Measurements from ENCODE around the gene TAAR6.
"Not testable (repeated sequence)": the region's sequence is repeated elsewhere in the genome, so short reads cannot be mapped to it uniquely, and the experiment has no call there.

TAAR6 gene, protein sequence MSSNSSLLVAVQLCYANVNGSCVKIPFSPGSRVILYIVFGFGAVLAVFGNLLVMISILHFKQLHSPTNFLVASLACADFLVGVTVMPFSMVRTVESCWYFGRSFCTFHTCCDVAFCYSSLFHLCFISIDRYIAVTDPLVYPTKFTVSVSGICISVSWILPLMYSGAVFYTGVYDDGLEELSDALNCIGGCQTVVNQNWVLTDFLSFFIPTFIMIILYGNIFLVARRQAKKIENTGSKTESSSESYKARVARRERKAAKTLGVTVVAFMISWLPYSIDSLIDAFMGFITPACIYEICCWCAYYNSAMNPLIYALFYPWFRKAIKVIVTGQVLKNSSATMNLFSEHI

DNA sequence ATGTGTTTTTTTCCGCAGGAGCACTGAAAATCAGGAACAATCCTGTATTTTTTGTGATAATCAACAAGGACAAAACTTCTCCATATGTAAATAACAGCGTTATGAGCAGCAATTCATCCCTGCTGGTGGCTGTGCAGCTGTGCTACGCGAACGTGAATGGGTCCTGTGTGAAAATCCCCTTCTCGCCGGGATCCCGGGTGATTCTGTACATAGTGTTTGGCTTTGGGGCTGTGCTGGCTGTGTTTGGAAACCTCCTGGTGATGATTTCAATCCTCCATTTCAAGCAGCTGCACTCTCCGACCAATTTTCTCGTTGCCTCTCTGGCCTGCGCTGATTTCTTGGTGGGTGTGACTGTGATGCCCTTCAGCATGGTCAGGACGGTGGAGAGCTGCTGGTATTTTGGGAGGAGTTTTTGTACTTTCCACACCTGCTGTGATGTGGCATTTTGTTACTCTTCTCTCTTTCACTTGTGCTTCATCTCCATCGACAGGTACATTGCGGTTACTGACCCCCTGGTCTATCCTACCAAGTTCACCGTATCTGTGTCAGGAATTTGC, at the start of gene TAAR6:
Gene TAAR6, plus strand, starts transcription at position 102 of the 557 bp plus-strand sequence. Its CDS starts 0 bp downstream, at position 102.
- no peak for DNase-seq (ENCODE audit: low read depth)

DNA sequence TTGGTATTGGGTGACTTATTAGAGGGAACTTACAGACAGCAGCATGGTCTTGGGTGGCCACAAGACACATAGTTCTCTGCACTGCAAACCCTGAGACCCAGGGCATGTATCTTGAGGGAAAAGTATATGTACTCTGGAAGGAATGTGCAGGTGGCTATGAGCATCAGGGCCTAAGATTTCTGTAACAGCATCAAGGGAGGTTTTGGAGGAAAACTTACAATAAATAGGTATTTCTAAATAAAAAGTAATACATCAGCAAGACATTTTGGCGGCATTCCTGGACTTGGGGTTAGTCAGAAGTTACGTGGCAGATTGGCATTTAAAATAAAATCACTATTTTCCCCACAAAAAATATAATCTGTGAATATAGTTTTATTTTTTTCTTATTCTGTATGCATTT, 49.2 kb upstream of the TAAR6 start:
- peak; percentile 64 for DNase-seq (ENCODE audit: low read depth)

DNA sequence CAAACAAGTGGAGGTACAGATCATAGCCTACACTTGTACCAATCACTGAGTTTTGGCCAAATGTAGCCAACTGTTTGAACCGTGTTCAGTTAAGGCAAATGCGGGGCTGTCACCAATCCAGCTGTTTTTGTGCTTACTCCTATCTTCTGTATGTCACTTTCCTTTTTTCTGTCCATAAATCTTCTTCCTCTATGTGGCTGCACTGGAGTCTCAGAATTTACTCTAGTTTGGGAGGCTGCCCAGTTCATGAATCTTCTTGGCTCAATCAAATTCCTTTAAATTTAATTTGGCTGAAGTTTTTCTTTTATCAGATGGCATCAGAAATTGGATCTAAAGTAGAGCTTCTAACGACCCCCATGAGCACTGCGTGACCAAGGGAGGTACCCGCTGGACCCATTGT, 45.5 kb upstream of the TAAR6 start:
- DNase-seq (ENCODE audit: low read depth), result peak; percentile 63

DNA sequence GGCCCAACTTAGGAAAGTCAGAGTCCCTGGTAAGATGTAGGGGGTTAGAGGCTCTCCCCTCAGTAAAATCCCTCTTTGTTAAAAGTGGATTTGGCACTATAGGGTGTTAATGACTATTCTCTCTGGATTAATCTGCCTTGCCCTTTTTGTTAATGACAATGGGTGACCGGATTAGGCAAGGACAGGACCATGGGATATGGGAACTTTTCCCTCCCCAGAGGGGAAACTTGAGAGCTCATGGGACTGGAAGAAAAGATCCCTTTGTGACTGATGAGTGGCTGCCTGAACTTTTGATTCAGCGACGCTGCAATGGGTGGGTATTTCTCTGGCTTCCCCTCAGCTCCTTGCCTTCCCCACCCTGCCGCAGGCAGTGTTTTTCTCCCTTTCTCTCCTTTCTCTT, 44.3 kb upstream of the TAAR6 start:
- DNase-seq (ENCODE audit: low read depth), result no peak

DNA sequence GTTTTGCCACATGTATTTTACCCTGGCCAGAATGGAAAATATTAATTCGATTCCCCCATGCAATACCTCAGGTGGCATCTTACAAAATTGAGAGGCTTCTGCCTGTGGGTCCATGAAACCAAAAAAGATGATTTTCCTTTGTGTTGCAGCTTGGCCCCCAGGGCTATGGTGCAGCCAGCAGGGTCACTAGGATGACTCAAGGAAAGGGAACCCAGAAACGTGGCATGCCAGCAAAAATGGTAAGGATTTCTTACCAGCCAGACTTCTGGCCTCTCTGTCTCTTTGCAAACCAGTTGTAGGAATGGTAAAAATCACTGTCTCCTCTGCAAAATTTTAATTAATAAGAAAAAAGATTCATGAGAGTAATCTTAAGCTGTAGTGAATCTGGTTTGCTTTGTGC, 43.7 kb upstream of the TAAR6 start:
- DNase-seq (ENCODE audit: low read depth), result peak; percentile 66

DNA sequence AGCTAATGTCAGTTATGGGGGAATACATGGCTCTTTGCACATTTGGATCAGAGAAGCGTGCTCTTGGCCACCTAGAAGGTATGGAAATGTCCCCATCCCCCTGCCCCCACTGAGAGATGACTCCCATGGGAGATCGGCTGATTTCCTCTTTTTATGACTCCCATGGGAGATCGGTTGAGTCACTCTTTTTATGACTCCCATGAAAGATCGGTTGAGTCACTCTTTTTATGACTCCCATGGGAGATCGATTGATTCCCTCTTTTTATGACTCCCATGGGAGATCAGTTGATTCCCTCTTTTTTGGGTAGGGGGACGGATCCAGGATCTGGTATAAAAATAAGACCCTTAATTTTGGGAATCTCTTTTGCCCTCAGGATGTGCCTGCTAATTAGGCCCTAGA, 42.3 kb upstream of the TAAR6 start:
- DNase-seq (ENCODE audit: low read depth), result peak; percentile 82

DNA sequence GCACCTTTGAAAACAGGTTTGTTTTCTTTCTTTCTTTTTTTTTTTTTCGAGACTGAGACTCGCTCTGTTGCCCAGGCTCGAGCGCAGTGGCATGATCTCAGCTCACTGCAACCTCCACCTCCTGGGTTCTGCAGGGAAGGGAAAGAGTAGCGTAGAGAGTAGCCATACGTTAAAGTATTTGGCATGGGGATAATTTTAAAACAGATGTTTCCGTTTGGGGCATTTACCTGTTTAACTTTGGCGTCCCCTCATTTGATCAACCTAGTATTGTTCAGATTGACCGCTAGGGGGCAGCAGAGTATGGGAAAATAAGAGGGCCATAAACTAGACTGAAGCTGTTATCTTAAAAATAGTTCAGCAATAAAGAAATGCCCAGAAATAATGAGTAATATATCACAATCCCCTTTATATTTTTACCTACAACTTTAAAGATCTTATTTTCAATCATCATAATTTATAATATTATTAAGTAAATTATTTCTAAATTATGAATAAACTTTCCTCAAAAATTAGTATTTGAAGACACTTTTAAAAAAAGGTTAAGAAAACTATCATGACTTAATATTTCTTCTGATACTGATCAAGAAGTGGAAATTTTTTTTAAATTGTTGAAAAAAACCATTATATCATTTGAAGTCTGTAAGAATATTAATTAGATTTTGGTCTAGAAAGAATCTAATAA, 39.7 kb upstream of the TAAR6 start:
- peak; percentile 67 for DNase-seq (ENCODE audit: low read depth)

DNA sequence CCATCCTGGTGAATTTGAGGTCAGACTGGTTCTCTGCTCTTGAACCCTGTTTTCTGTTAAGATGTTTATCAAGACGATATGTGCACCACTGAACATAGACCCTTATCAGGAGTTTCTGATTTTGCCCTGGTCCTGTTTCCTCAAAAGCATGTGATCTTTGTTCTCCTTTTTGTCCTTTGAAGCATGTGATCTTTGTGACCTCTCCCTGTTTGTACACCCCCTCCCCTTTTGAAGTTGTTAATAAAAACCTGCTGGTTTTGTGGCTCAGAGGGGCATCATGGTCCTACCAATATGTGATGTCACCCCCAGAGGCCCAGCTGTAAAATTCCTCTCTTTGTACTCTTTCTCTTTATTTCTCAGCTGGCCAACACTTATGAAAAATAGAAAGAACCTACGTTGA, 35.6 kb upstream of the TAAR6 start:
- DNase-seq (ENCODE audit: low read depth), result not testable (repeated sequence)

DNA sequence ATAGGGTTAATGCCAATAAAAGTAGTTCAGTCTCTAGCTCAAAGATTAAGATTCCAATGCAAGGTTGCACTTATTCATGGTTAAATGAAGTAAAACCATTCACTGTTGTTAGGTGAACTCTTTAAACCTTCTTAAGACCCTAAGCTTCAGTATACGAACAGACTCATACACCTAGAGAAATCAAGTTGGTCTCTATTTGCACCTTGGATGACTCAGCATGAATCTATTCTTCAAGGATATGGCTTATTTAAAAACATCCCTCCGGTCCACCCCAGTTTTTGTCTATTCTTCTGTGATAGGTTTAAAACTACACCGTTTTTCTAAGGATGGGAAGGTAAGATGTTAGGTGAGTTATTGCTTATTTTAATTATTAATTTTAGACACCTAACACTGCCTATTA, 33.0 kb upstream of the TAAR6 start:
- no peak for DNase-seq (ENCODE audit: low read depth)

DNA sequence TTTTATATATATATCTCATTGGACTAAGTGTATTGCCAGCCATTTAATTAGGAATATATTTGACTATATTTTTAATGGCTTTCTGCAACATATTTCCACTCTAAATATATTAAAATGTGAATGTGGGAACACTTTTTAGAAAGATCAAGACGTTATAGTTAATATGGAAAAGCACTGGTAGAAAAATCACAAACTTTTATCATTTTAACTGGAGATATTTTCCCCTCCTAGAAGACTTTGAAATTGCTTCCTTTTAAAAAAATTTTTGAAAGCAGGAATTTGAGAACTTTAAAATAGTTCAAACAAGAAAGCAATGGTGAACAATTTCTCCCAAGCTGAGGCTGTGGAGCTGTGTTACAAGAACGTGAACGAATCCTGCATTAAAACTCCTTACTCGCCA, 32.1 kb upstream of the TAAR6 start, which contains the start of gene TAAR9:
Gene TAAR9, plus strand, starts transcription at position 301 of the 400 bp plus-strand sequence. Its CDS starts 13 bp downstream, at position 314.
- DNase-seq (ENCODE audit: low read depth), result no peak

DNA sequence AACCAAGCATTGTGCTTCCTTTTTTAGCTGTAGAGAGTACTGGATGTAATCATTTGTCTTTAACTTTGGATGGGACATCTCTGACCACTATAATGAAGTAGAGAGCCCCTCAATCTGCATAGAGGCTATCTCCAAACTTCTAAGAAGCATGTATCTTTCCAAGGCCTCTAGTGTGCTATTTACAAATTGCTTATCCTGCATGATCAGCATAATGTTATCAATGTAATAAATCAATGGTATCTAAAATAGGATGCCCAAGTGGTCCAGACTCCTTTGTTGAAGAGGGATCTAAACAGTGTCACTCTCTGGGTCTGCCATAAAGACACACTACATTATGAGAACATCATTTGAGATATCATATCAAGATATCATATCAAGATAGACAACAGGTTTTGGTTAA, 25.3 kb upstream of the TAAR6 start:
- DNase-seq (ENCODE audit: low read depth), result no peak

DNA sequence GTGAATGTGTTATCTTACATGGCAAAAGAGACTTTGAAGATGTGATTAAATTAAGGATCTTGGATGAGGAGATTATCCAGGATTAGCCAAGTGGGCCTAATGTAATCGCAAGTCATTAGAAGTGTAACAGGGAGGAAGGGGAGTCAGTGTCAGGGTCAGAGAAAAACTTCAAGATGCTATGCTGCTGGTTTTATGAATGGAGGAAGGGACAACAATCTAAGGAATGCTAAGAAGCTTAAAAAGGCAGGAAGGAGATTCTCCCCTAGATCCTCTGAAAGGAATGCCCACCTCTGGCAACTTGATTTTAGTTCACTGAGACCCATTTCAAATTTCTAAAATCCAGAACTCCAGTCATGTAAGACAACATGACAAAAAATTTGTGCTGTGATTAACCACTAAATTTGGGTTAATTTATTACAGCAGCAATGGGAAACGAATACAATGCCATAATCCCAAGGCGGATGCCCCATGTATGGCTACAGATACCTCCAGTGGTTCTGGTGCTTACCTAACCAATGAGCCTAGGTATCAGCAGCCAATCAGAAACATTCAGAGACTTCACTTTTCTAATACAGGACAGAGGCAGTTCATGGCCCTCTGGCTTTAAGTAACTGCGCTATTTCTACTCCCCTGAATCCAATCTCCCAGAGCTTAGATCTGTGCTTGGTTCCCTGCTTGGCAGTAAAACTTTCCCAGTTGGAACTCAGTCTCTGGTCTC, 21.2 kb upstream of the TAAR6 start:
- no peak for DNase-seq (ENCODE audit: low read depth)

DNA sequence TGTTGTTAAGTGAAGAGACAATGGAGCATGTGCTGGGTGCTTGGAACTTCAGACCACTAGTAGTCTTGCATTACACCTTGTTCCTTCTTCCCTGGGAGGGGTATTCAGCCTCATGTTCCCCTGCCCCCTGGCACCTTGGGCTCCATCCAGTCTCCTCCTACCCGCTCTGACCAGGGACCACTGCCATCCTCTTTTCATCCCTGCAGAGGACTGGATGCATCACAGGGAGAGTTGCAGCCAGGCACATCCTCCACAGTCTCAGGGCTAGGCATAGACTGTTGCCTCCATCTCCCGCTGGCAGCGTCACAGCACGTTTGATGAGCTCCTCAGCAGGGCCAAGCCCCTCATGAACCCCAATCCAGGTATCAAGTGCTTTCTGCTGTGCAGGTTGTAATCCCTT, 18.9 kb upstream of the TAAR6 start:
- DNase-seq (ENCODE audit: low read depth), result no peak

DNA sequence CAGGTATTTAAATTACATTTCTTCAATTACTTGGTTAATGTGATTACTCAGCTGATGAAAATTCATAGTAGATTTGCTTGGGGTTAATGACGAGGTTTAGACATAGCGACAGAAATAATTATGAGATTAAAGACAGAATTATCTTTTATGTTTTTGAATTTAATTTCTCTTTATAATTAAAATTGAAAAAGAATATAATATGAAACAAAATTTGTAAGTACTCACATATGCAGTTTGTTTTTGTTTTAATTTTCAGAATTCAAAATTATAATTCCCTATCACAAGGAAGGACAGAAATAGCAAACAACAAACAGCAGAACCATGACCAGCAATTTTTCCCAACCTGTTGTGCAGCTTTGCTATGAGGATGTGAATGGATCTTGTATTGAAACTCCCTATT, 17.8 kb upstream of the TAAR6 start, which contains the start of gene TAAR8:
Gene TAAR8, plus strand, starts transcription at position 301 of the 400 bp plus-strand sequence. Its CDS starts 21 bp downstream, at position 322.
- DNase-seq (ENCODE audit: low read depth), result no peak

DNA sequence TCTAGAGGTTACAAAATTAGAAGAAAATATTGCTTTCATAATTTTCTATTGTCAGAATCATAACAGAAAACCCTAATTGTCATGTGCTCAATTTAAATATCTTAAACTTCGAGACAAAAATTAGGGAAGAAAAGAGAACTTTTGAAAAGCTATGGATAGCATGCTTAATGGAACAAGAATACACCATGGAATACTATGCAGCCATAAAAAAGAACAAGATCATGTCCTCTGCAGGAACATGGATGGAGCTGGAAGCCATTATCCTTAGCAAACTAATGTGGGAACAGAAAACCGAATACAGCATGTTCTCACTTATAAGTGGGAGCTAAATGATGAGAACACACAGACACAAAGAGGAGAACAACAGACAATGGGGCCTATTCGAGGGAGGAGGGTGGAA, 10.0 kb upstream of the TAAR6 start:
- not testable (repeated sequence) for DNase-seq (ENCODE audit: low read depth)

DNA sequence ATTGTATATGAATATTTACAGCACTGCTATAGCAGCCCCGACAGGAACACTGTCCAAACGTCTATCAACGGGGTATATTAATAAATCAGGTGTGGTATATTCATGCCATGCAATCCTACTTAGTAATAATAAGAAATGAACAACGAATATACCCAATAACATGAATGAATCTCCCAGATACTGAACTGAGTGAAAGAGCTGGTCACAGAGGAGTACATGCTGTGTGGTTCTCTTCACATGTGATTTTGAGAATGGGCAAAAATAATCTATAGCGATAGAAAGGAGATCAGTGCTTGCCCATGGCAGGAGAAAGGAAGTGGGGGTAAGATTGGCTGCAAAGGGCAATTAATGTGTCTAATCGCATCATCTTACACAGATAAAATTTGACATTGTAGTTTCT, 3.7 kb upstream of the TAAR6 start:
- no peak for DNase-seq (ENCODE audit: low read depth)

DNA sequence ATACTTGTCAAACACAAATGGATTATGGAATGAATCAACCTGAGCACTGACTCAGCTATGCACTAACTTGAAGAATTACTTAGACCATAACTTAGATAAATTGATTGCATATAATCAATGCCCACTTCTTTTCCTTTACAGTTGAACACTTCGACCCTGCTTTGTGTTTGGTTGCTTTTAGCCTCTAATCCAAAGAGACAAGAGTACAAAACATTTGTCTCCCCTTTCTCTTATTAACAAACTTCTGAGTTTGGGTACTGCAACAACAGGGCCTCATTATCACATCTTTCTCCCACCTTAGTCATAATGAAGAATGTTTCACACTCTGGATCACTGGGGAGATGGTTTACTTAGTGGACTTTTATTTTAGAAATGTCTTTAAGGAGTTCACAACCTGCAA, 2.6 kb upstream of the TAAR6 start:
- no peak for DNase-seq (ENCODE audit: low read depth)

DNA sequence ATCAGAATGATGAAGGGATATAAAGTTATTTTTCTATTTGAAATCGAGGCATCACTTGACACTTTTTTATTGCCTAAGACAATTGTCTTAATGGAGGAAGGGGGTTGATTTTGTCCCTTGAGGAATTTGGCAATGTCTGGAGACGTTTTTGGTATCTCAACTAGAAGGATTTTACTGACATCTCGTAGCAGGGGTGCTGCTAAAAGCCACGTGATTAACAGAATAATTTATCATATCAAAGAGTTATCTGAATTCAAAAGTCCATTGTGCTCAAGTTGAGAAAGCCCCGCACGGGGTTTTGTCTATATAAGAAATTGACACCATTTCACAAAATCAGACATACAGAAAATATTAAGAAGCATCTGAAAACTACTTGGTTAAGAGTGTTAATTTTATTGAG, 1.5 kb upstream of the TAAR6 start:
- no peak for DNase-seq (ENCODE audit: low read depth)

DNA sequence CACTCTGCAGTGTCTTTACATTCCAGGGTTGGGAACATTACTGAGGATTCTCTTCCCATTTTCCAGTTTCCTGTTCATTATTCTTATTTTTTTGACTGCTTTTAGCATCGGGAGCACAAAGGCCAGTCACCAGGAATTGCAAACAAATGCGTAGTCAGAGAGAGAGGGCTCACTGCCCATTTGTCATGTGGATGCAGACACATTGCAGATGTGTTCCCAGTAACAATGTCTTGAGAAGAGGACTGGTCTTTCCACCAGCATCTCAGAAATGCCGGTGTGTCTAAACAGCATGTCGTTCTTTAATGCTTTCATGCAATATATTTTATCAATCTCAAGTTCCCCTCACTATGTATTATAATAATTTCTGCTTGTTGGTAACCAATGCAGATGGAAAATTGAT, 952 bp upstream of the TAAR6 start:
- DNase-seq (ENCODE audit: low read depth), result no peak

DNA sequence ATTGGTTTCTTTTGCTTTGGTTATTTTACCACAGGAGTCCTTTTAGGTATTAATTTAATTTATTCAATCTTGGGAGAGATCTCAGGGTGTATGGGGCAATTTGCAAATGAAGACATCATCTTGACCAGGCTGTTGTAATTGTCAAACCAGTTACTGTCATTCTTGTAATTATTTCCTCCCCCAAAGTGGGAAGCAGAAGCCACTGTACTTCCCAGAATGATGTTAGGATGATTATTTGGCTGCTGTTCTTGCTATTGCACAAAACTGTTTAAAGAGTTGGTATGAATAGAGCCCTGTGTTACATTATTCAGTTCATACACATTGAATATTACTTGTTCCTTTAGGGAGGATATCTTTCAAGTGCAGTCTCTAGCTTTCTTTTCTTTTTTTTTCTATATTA, 1.7 kb downstream of the TAAR6 start:
- DNase-seq (ENCODE audit: low read depth), result no peak

DNA sequence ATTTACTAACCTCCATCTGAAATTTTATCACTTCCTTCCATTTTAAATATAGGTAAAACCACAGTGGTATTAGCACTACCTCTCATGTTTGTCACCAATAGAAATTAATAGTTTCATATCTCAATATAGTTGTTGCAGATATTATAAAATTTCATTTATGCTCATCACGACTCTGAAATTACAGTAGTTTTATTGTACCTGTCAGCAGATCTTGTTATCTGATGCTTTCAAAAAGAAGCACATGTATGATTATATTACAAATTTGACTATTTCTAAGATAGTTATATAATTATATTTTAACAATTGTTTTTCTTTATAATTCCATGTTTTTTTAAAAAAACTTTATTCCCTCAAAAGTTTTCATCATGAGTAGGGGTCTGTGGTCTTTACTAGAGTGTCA, 14.6 kb downstream of the TAAR6 start:
- DNase-seq (ENCODE audit: low read depth), result no peak

DNA sequence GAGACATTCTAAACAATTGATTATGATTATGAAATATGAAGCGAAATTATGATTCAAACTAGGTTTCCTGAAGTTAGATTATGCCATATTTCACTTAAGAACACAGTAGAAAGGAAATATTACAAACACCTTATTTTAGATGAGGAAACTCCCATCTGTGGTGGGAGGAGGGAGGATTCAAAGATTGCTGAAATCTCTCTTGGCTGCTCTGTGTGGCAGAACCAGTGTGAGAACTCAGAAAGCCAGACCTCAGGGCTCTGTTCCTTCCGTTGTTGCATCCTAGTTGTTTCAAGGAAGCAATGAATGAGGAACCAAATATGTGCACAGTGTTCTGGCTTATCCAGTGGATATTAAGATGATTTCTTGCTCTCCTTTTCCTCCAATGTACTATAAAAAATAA, 17.3 kb downstream of the TAAR6 start:
- no peak for DNase-seq (ENCODE audit: low read depth)

DNA sequence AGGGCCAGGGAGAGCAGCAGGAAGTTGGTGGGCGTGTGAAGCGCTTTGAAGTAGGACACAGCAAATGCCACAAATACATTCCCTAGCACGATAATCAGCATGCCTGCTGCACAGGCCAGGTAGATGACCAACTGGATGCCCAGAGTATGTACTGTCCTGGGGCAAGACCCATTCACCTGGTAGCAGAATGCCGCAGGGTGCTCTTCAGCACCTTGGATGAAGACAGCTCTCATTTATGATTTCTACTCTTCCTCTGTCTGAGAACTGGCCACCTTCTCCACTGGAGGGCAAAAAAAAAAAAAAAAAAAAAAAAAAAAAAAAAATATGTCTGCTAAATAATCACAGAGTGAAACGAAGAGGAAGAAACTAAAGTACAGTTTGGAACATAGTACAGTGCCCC, 19.3 kb downstream of the TAAR6 start, which contains the start of gene TAAR5:
Gene TAAR5, minus strand, starts transcription at position 288 of the 400 bp plus-strand sequence. Its CDS starts 55 bp downstream, at position 233.
- DNase-seq (ENCODE audit: low read depth), result no peak
